Stimulated activated CD8-positive, alpha-beta memory T cell treated with anti-CD3 and anti-CD28 coated beads, Interleukin-7, amount 100 ng/mL, for 48 hours (primary cell): ENCODE results near the gene DTX4.

Source experiments
- DNase-seq, 2 donors: peaks; one replicate each; pipeline ENCODE4 v3.0.0-alpha.2; 2020; ENCODE audit warnings: low read depth in 1 of 2; ENCODE audit errors: extremely low read depth in 1 of 2

The DTX4 gene

DNA sequence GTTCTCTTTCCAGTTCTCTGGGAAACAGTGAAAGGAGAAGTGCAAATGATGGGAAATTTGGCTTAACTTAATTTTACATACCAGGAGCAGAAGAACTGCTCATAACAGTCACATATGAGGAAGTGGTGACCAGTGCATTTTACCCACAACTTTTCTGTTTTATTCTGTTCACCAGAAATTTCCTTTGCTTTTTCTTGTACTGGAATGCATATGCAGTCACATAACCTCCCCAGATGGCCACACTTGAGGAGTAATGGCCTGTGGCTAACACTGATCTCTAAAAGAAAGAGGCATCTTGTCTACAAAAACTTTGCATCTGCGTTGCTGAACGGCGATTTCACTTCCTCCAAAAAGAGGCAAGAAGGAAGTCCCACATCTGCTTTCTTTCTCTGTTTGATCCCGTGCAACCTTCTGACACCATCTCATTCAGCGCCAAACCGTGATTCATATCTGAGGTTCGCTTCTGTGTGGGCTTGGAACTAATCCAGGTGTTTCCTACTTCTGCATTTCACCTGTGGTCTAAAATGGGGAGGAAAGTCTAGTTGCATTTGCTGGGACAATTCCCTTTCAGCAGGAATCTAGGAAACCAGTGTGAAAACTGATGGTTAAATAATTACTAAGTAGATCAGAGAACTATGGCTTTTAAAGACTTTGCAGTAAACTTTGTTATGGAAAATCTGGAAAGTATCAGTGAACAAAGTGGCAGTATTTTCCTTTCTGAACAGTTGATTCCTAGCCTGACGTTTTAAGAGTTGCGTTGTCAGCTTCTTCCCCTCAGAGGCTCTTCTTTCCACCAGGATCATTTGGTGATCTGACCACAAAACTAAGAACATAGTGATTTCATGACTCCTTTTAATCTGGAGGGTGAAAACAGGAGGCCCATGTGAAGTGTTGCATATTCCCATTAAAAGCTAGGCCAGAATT, 45.0 kb downstream of the DTX4 start:
- DNase-seq = no peak

- DNase-seq = no peak
Observed at GRCh38 chr11:59218319-59218718, 46.4 kb downstream of the DTX4 start.

GRCh38 chr11:59218893-59219292, 47.0 kb downstream of the DTX4 start:
- no peak for DNase-seq

DNA sequence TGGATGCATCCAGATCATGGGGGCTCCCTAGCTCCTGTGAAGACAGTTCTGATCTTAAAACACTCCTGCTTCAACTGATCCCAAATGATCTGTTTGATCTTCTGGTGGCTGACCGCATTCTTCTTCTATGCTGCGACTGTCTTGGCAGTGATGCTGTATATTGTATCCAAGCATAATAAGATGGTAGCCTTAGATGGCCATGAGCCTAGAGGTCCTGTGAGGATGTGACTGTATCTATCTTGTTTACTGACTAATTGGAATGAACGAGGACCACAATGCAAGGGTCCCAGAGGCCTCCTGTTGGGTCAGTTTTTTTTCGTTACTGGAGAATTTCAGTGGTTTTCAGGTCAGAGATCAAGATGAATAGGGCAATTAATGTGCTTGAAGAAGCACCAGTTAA, 47.9 kb downstream of the DTX4 start:
- no peak for DNase-seq

- no peak for DNase-seq
Observed at GRCh38 chr11:59221441-59221840, 49.5 kb downstream of the DTX4 start.

GRCh38 chr11:59222464-59223060, 50.6 kb downstream of the DTX4 start:
- DNase-seq = no peak

- DNase-seq = no peak
Observed at GRCh38 chr11:59223177-59223576, 51.2 kb downstream of the DTX4 start.

GRCh38 chr11:59223611-59224010, 51.7 kb downstream of the DTX4 start:
- DNase-seq = no peak

DNA sequence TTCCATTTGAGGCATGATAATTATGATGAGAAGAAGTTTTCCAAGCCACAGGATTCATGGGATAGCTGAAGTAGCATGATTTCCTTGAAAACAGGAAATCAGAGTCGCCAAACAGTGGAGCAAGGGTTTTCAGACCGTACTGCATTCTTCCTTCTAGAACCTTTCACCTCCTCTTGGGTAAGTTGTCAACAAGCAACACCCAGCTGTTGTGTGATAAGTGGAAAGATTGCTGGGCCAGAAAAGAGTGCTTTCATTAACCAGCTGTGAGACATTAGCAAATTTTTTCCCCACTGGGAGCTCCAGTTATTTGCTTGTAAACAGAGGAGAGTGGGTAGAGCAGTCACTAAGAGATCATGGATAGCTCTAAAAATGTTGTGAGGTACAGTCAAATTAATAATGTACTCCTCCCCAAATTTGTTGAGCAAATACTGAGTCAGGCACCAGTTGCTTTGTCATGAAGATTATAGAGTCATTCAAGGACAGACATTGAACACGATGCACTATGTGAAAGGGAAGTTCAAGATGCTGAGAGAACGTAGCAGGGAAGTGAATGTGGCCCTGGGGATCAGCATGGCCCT, 52.5 kb downstream of the DTX4 start:
- DNase-seq = no peak

GRCh38 chr11:59225017-59225416, 53.1 kb downstream of the DTX4 start:
- DNase-seq = no peak

DNA sequence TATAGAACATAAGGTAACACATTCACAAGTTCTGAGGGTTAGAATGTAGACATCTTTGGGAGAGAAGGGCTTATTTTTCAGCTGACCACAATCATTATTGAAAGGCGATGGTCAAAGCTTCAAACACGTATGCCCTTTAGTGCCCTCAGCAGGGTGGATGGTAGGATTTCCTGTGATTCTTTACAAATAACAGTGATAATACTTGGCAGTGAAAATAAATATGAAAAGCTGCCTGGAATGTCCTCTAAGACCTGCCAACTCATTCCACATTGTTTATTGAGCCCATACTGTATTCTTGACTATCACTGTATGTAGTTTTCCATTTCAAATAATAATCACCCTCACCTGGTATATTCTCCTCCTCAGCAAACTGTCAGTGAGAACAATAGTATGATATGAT, 54.5 kb downstream of the DTX4 start:
- no peak for DNase-seq

DNA sequence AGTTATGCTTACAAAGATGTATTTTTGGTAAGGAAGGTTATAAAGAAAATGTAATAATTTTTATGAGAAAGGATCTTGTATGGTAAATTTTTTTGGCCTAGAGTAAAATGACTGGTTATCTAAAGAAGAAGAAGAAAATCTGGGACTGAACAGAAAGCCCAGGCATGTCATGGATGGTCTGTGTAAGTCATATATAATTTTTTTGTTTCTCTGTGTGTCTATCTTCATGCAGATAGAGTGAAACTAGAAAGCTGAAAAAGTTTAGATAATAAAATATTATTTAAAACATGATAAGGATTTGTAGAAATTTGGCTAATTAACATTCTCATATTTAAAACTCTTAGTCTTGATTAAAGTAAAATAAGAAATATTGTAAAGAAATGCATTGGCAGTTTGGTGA, 68.4 kb downstream of the DTX4 start:
- DNase-seq = no peak

- no peak for DNase-seq
Observed at GRCh38 chr11:59243633-59244032, 71.7 kb downstream of the DTX4 start.

DNA sequence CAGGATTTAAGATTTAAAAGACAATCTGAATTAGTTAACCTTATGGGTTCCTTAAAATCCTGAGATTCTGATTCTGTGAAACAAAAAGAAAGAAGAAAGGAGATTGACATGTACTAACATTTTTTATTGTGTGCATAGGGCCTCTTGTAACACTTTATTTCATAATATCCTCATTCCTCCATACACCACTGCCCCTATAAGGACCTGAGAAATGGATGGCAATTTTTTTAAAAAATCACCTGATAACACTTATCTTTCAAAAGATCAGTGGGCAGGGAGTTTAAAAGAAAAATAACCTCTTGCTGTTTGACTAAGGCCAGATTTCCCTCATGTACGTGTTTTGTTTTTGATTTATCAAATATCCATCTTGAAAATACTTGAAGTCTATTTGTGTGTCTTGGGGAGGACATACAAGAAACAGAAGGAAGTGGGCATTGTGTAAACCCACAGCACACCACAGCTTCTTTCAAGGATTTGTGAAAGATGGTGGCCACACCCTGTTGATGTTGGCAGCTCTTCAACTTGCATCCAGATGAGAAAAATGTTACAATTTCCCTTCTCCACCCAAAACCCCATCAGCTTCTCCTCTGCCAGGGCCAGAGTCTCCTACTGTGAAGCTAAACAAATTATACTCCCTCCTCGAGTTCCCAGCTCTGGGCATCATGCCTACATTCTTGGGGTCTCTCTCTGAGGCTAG, 75.7 kb downstream of the DTX4 start:
- no peak for DNase-seq

- no peak for DNase-seq
Observed at GRCh38 chr11:59249535-59249934, 77.6 kb downstream of the DTX4 start.

GRCh38 chr11:59253001-59253400, 81.1 kb downstream of the DTX4 start:
- no peak for DNase-seq

DNA sequence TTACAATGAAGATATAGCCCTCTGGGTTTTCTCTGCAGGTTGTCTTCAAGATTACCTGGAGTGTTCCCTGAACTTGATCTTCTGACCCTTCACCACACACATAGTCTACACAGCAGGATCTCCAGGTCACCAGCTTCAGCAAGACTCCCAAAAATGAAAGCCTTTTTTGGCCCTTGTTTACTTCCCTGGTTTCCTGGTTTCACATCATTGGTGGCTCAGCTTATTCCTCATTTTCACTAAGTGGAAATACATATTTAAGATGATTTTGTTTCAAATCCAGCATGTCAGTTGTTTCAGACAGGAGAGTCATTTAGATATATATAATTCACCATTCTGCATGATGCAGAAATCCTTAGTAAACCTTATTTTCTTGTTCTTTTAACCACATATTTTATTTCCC, 82.4 kb downstream of the DTX4 start:
- no peak for DNase-seq

DNA sequence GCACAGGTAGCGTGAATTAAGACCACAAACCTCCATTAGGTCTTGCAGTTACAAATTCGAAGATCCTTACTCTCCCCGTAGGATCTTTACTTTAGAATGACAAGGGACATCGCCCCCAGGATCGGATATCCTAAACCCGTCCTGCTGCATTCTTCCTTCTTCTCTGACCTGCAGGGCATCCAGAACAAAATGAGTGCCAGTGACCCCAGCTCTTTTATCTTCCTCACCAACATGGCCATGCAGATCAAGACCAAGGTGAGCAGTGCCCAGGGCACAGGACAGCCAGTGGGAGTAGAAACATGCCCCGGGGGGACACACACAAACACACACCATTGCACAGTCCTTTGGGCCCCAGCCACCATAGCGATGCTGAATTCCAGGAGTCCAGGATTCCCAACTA, 83.3 kb downstream of the DTX4 start:
- no peak for DNase-seq
